Measurements from ENCODE around the gene PCSK6. TPM values are rescaled to one million over a fixed set of nuclear protein-coding genes. Genes with fewer than 3 reads are reported as not detected.

Gene PCSK6
- total RNA-seq, 1 experiment from 2014 or later: 69.5 TPM

DNA sequence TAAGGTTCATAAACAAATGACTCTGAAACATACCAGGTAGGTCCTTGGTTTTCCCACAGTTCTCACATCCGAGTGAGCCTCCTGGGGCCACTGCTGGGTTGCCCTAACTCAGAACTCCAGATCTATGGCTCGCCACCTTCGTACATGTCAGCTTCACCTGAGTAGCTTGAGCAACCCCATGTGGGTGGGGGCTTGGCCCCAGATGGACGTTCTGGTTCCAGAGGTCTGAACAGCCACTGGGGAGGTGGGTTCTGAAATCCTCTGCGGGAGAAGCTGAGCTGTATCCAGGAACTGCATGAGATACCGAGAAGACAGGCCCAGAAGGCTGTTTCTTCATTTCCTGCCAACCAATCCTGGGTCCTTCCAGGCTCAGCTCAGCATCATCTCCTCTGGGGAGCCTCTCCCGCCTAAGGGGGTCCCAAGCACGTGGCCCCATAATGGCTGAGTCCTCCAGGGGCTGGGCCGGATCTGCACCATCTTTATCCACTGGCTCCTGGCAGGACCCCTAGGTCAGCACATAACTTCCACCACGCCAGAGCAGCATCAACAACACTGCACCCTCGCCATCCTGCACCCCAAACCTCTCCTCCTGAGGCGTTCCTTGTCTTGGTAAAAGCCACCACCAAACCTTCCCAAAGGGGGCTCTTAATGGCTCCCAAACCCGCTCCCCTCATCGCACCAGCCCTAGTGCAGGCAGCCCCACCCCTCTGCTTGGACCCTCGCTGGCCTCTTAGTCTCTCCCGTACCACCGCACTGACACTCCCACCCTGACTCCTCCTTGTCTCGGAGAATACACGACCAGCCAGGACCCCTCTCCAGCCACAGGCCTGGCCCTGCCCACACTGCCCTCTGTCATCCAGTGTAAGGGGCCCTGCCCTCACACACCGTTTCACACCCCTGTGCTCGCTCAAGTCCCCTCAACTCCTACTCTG is 39.8 kb downstream of the PCSK6 start:
- H3K9me3 ChIP-seq: no peaks in the 10 kb centered on the region

GRCh38 chr15:101448336-101448735 is 41.2 kb downstream of the PCSK6 start:
- Mint-ChIP-seq H3K36me3 (ENCODE audit: insufficient read depth, unreplicated experiment) (peaks cover 17% of the 10 kb centered on the region), H3K27me3 (ENCODE audit: insufficient read depth, unreplicated experiment) (no peaks in the 10 kb centered on the region), H3K4me1 (ENCODE audit: low read depth, unreplicated experiment) (peaks cover 25% of the 10 kb centered on the region), H3K27ac (ENCODE audit: unreplicated experiment) (no peak overlapping the region), H3K4me3 (ENCODE audit: unreplicated experiment) (no peak overlapping the region), H3K9me3 (ENCODE audit: unreplicated experiment) (no peaks in the 10 kb centered on the region)
- TF ChIP-seq CTCF (IDR thresholded peaks at IDR 0.05; ENCODE audit: insufficient read depth in 1 of 2, low read depth in 1 of 2, low read length in 1 of 2, severe bottlenecking in 1 of 2, unreplicated experiment in 1 of 2): no peak
- H3K4me1 ChIP-seq: peaks cover 39% of the 10 kb centered on the region
- intact Hi-C loops (cut with micrococcal nuclease; ENCODE audit: unreplicated experiment): no loop called here
- no peaks in the 10 kb centered on the region for H3K36me3 ChIP-seq (ENCODE audit: control insufficient read depth, insufficient read depth, low read length)
- no peaks in the 10 kb centered on the region for H3K27me3 ChIP-seq (replicated peaks; ENCODE audit: control insufficient read depth, insufficient read depth, low read length)
- ChIA-PET POLR2A (no interaction called here), CTCF (no interaction called here)
- DNase-seq: no peak
- H3K4me3 ChIP-seq (ENCODE audit: low read depth, low read length): no peak overlapping the region
- H3K9me3 ChIP-seq: no peaks in the 10 kb centered on the region
- BruUV-seq (replicated peaks): no TSS peak

More for the DNA sequence above, 39.8 kb downstream of the PCSK6 start:
- CTCF ChIA-PET: no interaction called here
- Mint-ChIP-seq H3K4me3 (ENCODE audit: unreplicated experiment) (no peak overlapping the region), H3K4me1 (ENCODE audit: low read depth, unreplicated experiment) (peaks cover 25% of the 10 kb centered on the region), H3K27me3 (ENCODE audit: insufficient read depth, unreplicated experiment) (no peaks in the 10 kb centered on the region), H3K27ac (ENCODE audit: unreplicated experiment) (peak overlapping the region; percentile 57), H3K9me3 (ENCODE audit: unreplicated experiment) (no peaks in the 10 kb centered on the region), H3K36me3 (ENCODE audit: insufficient read depth, unreplicated experiment) (peaks cover 16% of the 10 kb centered on the region)
- no peak for TF ChIP-seq CTCF (IDR thresholded peaks at IDR 0.05; ENCODE audit: insufficient read depth in 1 of 2, low read depth in 1 of 2, low read length in 1 of 2, severe bottlenecking in 1 of 2, unreplicated experiment in 1 of 2)
- Histone ChIP-seq H3K4me3 (ENCODE audit: low read depth, low read length) (no peak overlapping the region), H3K4me1 (peaks cover 39% of the 10 kb centered on the region), H3K27me3 (replicated peaks; ENCODE audit: control insufficient read depth, insufficient read depth, low read length) (no peaks in the 10 kb centered on the region), H3K36me3 (ENCODE audit: control insufficient read depth, insufficient read depth, low read length) (no peaks in the 10 kb centered on the region)
- peak in 1 of 2 experiments; percentile 23 for DNase-seq
- POLR2A ChIA-PET: no interaction called here
- no TSS peak for BruUV-seq (replicated peaks)
- intact Hi-C loops (cut with micrococcal nuclease; ENCODE audit: unreplicated experiment): no loop called here

DNA sequence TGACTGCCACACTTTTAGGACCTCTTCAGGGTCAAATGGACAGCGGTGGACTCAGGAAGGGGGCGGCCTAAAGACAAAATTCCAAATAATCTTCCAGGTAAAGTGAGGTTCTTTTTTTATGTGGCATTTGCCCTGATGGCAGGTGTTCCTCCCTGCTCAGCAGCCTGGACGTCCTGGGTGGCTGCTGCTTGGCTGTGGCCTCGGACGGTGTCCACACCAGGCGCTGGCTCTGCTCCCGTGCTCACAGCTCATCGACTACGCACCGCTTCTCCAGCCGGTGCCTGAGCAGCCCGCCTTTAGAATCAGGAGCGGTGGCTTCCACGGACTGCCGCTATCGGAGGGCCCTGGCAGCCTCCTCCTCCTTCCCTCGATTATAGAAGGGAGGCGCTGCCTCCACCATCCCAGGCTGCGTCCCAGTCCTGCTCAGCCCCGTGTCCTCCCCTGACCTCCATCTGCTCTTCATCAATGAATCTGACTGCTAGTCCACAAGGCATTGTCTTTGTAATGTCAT is 41.9 kb downstream of the PCSK6 start:
- H3K27ac Mint-ChIP-seq (ENCODE audit: unreplicated experiment): no peak overlapping the region
- TF ChIP-seq CTCF (IDR thresholded peaks at IDR 0.05; ENCODE audit: insufficient read depth in 1 of 2, low read depth in 1 of 2, low read length in 1 of 2, severe bottlenecking in 1 of 2, unreplicated experiment in 1 of 2): no peak
- H3K9me3 Mint-ChIP-seq (ENCODE audit: unreplicated experiment): no peaks in the 10 kb centered on the region
- H3K9me3 ChIP-seq: no peaks in the 10 kb centered on the region
- ChIA-PET POLR2A (no interaction called here), CTCF (no interaction called here)
- intact Hi-C loops (cut with micrococcal nuclease; ENCODE audit: unreplicated experiment): no loop called here
- H3K4me3 Mint-ChIP-seq (ENCODE audit: unreplicated experiment): no peak overlapping the region
- H3K36me3 Mint-ChIP-seq (ENCODE audit: insufficient read depth, unreplicated experiment): peaks cover 25% of the 10 kb centered on the region
- H3K27me3 ChIP-seq (replicated peaks; ENCODE audit: control insufficient read depth, insufficient read depth, low read length): no peaks in the 10 kb centered on the region
- H3K27me3 Mint-ChIP-seq (ENCODE audit: insufficient read depth, unreplicated experiment): no peaks in the 10 kb centered on the region
- no peak for DNase-seq
- BruUV-seq (replicated peaks): no TSS peak
- H3K4me1 ChIP-seq: peaks cover 38% of the 10 kb centered on the region
- no peaks in the 10 kb centered on the region for H3K36me3 ChIP-seq (ENCODE audit: control insufficient read depth, insufficient read depth, low read length)
- H3K4me1 Mint-ChIP-seq (ENCODE audit: low read depth, unreplicated experiment): peaks cover 25% of the 10 kb centered on the region
- no peak overlapping the region for H3K4me3 ChIP-seq (ENCODE audit: low read depth, low read length)

All from Caco-2 (cell line).